HG02943 (cell line): ENCODE measurements around the gene CFAP54.

Experiments used
- ATAC-seq: cut with Tn5 transposase; IDR thresholded peaks from one replicate; pipeline ENCODE4 v1.9.1; 2021; ENCODE audit warnings: mild to moderate bottlenecking, low read depth, moderate library complexity; ENCODE audit not compliant: unreplicated experiment

CFAP54 gene

DNA sequence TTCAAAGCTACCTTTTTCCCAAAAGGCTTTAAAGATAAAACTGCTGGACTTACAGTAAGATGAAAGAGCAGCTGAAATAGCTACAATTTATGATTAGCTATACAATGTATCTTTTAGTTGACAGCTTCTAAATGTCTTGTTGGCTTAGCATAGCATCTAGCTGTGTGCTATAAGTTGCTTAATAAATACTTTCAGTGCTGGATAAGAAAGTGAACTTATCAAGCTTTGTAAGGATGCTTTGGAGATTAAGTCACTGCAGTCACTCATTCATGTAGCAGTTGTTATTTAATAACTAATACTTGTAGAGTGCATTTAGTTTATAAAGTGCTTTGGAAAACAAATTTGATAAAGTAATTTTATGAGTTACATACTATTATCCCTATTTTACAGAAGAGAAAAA, 14.6 kb downstream of the CFAP54 start:
- ATAC-seq: no peak

DNA sequence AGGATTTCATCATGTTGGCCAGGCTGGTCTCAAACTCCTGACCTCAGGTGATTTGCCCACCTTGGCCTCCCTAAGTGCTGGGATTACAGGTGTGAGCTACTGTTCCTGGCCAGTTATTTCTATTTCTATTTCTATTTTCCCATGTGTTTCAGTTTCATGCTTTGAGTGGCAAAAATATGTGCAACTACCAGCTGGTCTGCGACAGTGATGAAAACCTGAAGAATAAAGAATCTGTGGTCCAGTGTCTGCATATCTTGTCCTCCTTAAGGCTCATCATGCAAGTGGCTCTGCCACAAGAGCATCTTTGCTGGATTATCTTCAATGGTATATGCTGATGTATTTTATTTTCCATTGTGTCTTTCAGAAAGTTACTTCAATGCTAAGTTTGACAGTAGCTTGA, 17.4 kb downstream of the CFAP54 start:
- no peak for ATAC-seq

DNA sequence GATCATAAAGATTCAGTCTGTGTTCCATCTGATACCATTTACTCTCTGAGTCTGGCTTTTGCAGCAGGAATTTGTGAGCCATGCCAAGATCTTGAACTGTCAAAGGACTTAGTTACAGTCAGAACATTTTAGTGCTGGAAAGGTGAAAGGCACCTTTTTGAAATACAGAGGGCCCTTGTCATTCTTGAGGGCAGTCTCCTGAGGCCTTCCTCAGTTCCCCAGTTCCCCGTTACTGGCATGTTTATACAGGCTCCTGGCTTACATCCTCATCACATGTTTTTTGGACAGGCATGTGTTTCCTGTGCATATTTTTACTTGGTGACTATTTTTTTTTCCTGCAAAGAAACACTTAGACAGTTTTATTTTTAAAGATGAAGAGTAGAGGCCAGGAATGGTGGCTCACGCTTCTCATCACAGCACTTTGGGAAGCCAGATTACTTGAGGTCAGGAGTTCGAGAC, 21.0 kb downstream of the CFAP54 start:
- no peak for ATAC-seq

DNA sequence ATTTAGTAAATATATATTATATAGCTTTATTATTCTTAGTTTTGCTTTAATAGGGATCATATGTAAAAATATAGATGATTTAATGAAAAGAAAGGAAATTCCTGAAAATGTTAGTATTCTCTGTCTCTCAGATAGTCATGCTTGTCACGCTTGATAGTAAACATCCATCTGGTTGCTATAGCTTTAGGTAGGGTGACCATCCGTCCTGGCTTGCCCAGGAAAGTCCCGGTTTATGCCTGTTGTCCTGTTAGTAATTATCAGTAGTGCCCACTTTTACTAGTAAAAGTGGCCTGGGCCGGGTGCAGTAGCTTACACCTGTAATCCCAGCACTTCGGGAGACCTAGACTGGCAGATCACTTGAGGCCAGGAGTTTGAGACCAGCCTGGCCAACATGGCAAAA, 23.8 kb downstream of the CFAP54 start:
- ATAC-seq: no peak

DNA sequence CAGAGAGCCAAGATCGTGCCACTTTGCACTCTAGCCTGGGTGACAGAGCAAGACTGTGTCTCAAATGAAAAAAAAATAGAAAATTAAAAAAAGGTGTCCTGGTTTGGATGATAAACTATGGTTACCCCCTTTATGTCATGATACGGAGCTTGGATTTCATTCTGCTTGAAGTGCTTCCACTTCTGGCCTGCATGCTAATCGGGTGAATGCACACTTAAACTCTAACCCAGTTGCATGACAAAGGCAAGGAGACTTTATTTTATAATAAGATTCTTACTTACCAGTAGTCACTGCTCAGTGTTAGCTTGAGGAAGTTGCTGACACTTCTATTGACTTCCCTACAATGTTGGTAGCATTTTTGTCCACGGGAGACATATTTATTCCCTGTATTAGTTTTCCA, 24.3 kb downstream of the CFAP54 start:
- ATAC-seq: no peak

DNA sequence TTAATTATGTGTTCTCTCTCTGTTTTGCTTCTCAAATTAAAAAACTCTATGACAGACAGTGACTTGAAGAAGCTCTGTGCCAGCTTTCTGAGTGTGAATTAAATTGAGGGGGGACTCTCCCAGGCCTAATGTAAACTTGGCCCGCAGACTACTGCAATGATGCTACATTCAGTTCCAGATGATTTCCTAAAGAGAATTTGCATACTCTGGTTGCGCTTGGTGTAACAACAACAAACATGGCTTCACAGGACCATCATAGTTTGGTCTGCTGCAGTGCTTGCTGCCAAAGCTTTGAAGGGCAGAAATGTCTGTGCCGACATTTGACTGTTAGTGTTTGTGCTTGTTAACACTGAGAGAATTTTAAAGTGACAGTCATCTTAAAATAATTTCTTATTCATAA, 25.0 kb downstream of the CFAP54 start:
- ATAC-seq: peak; percentile 65

DNA sequence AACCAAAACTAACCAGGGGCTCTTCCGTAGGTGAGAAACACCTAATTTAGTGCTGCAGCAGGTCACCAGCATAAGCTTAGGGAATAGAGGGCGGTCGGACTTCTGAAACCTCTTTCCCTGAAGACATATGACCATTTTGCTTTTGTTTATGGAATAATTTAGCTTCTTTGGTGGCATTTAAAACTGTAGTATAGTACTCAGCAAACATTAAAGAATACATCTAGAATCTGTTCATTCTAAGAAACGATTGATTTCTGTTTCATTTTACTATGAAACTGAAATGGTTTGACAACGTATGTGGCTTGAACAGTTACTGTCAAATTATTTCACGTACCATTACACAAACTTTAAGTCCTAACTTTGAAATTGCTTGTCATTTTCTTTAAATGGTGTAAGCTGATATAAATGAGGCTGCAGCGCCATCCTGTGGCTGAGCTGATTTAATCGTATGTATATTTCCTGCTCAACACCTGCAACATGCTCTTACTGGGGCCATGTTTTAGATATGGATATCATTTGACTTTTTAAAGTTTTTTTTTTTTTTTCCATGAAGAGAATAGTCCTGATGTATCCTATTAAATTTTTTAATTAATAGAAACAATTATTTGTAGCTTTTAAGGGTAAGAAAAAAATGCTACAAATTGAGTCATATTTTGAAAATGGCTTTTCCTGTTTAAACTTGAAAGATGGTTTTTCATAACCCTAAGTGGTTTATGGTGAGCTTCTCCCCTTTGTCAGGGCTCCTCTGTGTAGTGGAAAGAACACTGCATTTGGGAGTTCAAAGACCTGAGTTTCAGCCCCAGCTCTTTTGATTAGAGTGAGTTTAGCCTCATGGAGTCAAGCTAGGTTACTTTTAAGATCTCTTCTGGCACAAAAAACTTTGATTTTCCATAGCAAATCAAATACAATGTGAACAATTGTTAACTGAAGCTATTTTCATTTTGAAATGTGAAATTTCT, 27.4 kb downstream of the CFAP54 start:
- peak; percentile 65 for ATAC-seq

DNA sequence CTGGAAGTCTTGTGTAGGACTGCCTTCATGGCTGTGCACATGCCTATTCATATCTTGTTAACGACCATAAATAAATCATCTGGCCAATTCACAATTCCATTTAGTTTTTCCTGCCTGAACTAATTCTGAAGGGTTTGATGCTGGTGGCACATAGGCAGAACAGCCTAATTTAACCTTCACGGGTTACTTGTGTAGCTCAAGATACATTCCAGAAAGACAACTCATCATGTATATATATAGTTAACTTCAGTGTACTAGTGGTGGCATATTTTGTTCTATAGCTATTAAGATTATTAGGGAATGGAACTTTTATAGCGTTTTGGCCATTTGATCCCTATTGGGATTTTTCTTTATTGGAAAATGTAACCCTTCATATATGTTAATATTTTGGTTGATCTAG, 31.4 kb downstream of the CFAP54 start:
- no peak for ATAC-seq

DNA sequence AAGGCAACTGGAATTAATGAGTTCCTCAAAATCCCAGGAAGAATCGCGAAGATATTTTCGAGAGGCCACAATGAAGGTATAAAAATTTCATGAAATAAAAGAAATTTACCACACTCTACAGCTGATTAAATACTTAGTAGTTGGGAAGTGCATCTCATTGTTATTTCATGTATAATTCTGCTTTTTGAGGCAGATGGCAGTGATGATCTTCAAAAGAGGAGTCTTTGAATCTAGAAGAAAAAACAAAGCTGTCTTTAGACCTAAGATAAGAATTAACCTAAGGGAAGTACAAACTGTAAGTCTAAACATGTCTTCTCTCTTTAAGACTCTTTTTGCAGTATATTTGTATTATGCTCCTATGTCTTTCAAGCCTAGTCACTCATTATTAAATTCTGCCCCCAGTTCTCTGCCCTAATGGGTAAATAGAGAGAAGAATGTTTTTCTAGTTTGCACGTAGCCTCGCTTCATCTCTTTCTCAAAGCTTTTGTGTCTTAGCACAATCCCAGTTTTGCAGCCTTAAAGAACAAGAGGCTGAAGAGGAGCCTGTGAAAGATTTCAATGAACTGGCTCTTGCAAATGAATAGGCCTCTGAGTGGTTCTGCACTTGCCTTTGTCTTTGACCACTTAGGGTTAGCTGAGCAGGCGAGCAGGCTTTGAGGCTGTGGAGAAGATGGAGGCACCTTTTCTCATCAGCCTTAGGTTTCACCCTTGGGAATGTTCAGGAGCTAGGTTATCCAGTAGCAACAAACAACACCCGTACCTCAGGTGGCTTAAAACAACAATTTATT, 32.7 kb downstream of the CFAP54 start:
- no peak for ATAC-seq

DNA sequence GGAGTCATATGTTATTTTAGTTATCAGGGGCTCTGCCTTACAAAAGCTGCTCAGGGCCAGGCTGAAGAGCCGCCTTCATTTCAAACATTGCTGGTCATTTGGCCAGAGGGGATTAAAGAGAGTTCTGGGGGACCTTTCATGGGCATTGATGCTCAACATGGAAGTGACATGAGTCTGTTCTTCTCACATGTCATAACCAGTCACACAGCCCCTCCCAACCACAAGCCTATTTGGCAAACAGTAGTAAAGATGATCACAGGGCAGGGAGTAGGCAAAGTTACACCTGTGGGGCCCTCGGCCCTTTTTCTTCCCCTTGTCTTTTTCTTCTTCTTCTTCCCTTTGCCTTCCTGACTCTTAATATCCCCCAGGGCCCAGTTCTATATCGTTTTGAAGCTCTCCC, 33.3 kb downstream of the CFAP54 start:
- no peak for ATAC-seq

DNA sequence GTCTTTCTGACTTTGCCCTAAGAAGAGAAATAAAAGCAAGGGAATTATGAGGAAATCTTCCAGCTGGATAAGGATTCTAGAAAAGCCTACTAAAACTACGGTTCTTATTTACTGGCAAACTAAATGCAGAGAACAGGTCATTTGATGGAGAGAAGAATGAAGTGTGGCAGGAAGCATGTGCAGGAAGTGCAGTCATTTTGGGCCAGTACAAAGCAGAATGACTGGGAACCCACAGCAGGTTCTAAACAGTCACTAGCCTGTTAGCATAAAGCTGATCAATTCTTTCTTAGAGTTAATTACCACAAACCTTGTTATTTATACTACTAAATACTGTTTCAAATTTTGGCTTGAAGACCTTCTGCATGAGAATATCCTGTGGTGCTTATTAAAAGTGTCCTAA, 36.7 kb downstream of the CFAP54 start:
- ATAC-seq: no peak

DNA sequence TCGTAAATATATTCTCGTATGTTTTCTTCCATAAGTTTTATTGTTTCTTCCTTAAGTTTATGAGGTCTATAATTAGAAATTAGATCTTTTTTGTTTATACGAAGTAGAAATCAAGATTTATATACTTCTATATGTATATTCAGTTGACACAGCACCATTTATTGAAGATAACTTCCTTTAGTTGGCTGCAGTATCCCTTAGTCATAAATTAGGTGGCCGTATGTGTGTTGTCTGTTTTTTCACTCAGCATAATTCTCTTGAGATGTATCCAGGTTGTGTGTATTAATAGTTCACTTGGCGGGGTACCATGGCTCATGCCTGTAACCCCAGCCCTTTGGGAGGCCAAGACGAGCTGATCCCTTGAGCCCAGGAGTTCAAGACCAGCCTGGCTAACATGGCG, 40.5 kb downstream of the CFAP54 start:
- no peak for ATAC-seq

DNA sequence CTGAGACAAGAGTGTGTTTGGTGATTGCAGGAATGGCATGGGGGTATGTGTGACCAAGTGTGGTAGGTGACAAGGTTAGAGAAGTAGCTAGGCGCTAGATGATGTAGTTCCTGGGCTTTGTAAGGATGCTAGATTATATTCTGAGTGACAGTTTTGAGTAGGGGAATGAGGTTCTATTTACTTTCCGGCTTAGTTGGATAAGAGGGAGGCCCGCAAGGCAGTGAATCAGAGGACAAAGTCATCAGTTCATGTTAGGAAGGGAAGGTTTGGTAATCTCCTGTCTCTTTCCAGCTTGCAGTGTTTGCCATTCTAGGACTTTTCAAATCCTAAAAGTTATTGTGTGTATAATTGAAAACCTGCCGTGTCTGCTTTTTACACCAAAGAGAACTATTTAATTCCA, 45.0 kb downstream of the CFAP54 start:
- ATAC-seq: no peak

DNA sequence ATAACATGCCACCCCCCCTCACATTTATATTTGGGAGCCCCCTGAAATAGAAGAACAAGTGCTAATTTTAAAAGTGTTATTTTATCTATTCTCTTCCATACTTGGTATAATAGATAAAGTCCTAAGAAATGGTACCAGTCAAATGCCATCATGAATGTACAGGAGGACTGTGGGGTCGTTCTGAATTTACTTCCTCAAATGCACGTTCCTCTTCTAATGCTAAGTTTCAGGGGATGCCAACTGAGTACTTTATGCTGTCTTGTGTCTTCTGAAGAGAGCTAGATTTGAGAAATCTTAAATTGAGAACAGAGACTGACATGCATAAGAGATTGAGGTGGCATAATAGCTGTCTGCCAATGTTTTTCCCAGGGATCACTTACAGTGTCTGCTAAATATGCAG, 59.0 kb downstream of the CFAP54 start:
- no peak for ATAC-seq

DNA sequence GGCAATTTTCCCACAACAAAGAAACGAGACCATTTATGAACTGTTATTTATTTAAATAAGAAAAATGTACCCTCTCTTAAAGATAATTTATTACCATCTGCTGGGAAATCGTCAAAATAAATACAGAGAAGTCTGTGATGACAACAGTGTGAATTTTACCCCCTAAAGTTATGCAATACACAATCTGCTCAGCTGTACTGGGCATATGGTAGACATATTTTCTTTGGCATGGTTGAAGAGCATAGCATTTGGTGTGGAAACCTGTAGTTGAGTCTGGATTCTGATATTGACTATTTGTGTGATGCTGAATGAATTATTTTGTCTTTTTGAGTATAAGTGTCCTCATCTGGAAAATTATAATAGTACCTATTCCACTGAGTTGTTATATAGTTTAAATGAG, 60.0 kb downstream of the CFAP54 start:
- no peak for ATAC-seq

DNA sequence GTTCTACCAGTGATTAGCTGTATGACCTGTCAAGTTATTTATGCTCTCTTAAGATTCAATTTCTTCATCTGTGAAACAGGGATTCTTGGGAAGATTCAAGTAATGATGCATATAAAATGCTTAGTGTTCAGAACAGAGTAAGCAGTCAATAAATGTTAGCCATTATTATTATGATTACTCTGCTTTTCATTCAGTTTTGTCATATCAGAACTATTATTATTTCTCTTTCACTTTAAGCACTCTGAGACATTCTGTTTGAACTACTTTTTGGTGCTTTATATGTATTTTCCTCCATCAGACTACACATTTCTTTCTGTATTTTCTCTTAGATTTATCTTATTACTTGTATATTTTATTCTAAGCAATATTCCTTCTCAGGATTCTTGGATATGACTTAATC, 81.2 kb downstream of the CFAP54 start:
- ATAC-seq: peak; percentile 22

DNA sequence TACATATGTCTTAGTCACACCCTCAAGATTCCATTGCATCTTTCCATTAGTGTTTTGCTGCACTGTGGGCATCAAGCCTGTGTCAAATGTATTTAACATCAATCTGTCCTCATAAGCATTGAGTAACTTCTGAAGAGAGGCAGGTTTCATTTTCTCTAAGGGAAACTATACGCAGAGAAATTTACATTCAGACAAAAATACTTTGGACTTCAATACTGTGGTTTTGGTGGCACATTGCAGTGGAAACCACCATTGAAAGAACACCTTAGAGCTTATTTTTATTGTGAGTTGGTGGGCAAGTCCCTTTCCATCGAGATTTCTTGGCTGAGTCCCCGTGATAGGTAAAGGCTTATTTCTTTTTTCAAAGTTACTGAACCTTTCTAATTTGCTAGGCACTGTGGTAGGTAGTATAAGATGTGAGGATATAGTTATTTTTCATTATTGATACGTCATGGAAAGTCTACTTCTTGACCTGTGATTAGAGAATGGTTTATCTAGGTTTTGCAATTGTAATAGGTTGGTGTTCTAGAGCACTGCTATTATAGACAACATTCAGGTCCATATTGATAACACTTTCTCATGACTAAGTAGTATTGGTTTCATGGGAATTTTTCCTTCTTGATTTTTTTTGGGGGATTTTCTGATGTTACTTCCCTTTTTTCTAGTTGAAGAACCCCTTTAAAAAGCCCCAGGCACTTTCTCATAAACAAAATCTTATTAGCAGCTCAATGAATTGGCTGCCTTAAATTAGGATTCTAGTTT, 81.9 kb downstream of the CFAP54 start:
- ATAC-seq: peak; percentile 85

DNA sequence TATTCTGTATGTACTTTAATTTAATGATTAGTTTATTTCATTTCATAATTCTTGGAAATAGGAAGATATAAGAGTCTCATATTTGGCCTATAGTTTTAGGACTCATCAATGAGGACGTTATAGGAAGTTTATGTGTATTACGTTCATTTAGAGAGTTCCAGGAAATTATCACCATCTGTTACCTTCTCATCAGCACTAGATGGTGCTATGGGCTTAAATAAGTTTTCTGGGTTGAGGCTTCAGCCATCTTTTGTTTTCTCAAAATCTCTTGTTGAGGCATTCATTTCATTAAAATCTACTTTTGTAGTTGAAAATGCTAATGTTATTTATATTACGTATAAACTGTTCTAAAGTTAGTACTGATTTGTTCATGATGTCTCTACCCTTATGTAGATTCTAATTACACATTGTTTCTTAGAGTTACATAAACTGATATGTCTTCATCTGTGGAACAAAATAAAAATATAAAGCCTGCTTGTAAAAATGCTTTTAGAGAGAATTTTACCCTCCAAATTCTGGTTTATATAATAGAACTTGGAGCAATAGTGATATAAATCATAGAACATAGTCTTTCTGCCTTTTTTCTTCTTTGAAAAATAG, 89.2 kb downstream of the CFAP54 start:
- ATAC-seq: peak; percentile 94

DNA sequence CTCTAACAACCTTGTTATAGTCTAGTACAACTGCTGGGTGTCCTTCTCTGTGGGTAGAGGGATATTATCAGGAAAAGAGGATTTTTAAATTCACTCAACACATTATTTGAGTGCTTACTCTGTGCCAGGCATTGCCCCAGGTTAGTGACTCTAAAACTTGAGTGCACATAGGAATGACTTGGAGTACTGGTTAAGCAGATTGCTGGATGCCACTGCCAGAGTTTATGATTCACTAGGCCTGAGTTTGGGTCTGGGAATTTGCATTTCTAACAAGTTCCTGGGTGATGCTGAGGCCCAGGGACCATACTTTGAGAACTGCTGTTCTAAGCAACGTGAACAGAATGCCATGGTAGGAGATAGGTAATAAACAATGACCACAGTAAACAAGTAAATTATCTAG, 96.6 kb downstream of the CFAP54 start:
- ATAC-seq: no peak

DNA sequence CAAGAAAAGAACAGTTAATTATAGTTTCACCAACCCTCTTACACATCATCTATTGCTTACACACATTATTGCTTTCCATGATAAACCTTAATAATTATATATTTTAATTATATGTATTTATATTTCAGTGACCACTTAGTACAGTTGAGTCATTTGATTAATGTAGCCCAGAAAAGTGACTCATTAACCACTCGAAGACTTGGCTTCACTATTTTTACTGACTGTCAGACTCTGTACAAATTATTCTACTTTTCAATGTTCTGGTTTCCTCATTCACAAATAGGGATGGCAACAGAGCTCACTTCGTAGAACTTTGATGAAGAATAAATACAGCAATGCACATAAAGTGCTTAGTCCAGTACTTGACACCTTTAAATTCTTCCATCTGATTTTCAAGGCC, 98.3 kb downstream of the CFAP54 start:
- ATAC-seq: no peak
